ENCODE data around the gene CCDC33.
"Not testable (repeated sequence)": the region's sequence is repeated elsewhere in the genome, so short reads cannot be mapped to it uniquely, and the experiment has no call there.

Gene CCDC33

DNA sequence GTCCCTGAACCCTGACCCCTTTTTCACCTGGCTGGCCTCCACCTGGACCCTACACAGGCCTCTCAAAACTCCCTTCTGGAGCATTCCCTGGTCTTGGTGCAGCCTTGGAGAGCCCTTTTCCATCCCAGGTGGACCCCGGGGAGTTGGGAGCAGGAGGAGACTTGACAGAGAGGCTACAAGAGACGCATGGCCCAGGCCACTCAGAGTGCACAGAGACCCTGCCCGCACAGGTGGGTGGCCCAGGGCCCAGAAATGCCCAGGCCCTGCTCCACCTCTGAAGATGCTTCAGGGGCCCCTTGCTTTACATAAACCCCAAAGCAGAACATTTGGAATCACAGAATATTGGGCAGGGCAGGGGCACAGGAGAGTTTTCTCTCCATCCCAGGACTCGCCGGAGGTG is 97.0 kb downstream of the CCDC33 start:
- no peak for DNase-seq (ENCODE audit: low read depth in 2 of 2)

DNA sequence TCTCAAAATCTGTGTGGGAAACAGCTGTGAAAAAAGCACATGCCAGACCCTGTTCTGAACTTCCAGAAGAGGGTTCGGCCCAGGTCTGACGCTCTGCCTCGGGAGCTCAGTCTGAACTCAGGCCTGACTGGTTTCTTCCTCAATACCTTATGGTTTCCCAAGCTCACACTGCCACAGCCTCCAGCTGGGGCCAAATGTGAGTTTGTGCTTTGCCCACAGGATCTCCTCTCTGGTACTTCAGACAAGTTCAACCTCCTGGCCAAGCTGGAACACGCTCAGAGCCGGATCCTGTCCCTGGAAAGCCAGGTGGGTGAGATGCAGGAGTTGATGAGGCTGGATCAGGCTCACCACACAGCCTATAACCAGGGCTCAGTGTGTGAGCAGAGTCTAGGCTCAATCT is 97.5 kb downstream of the CCDC33 start:
- no peak for DNase-seq (ENCODE audit: low read depth in 2 of 2)

DNA sequence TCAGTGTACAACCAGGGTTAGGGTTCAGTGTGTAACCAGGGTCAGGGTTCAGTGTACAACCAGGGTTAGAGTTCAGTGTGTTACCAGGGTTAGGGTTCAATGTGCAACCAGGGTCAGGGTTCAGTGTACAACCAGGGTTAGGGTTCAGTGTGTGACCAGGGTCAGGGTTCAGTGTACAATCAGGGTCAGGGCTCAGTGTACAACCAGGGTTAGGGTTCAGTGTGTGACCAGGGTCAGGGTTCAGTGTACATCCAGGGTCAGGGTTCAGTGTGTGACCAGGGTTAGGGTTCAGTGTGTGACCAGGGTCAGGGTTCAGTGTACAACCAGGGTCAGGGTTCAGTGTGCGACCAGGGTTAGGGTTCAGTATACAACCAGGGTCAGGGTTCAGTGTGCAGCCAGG is 98.0 kb downstream of the CCDC33 start:
- DNase-seq (ENCODE audit: low read depth in 2 of 2), result no peak

DNA sequence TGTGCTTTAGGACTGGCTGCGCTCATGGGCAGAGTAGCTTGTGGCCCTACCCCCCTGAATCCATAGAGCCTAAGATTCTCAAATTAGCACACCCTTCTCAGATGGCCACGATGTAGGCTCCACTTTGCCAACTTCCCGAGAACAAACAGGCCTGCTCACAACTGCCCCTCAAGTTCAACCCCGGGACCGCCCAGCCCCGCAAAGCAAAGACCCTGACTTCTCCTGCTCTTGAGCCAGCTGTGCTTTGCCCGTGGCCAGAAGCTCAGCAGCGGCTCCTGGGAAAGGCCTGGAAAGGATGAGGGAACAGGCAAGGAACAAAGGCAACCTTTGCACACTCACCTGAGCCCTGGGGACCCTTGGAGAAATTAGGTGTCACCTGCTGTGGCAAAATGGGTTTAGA is 99.3 kb downstream of the CCDC33 start:
- DNase-seq (ENCODE audit: low read depth in 2 of 2), result no peak

DNA sequence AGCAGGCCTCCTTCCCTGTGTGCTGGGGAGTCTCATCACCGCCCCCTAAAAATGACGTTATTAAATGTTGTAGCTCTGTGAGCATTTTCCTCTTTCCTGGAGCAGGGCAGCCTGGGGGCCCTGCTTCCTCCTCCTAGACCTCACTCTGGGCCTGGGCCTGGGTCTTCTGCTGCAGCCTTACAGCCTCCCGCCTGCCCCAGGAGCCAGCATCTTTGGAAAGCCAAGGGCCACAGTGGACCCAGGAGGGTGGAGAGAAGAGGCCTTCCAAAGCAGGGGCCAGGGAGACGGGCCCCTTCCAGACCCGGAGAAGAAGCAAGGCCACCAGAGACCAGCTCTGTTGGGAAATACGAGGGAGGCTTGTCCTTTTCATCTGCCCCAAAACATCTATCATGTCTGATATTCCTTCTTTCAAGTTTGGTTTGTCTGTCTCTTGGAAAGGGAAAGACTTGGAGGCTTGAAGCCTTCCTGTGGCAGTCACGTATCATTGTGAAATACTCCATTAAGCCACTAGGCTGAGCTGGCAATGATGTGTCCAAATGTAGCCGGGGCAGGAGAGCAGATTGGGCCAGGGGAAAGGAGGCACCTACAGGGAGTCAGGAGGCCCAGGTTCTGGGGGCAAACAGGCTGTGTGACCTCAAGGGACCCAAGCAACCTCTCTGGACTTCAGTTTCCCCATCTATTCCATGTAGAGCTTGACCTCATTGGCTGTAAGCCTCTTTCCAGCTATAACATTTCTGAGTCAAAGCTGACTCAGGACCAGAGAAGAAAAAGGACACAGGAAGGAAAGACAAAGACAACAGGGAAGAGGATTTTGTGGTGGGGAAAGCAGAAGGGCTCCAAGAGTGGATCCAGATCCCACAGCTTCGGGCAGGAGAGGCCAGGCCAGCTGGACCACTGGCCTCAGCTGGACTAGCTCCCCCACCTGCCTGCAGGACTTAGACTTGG is 100.2 kb downstream of the CCDC33 start:
- no peak for DNase-seq (ENCODE audit: low read depth in 2 of 2)

DNA sequence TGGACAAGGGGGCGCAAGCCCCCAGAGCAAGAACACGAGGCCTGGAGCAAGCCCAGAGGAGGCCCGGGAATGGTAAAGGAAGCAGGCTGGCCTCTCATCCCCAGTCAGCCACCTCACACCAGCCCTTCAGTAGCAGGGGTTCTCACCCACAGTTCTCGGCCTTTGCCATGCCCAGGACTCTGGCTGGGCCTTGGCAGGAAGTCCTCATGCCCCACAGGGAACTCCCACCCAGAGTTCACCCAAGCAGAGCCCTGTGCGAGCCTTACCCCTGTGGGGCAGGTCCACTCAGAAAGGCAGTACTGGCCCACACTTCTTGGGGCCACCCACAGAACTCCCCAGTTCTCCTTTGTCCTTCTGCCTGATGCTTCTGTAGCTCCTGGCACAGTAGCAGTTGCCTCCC is 101.0 kb downstream of the CCDC33 start:
- DNase-seq (ENCODE audit: low read depth in 2 of 2), result no peak

DNA sequence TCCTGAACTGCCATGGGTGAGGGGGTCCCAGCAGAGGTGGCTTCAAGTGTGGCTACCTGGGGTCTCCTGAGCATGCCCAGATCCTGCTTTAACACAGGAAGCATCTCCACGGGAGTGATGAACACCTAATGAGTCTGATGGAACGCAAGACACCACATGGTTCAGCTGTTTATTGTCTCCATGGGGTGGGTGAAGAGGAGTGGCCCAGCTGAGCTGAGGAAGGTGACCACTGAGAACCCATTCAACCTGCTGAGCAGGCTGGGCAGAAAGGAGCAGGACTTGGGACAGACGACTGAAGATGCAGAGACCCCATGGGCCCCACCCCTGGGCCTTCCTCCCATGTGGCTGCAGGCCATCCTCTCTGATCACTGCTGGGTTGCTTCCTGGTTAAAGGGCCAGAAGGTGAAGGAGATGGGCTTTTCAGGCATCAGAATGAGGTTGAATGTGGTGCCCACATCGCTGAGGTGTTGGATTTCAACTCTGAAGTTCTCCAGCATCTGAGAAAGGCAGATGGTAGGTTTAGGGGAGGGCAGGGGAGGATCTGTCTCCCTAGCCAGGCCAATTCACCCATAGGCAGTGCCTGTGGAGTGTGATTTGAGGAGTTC is 101.6 kb downstream of the CCDC33 start:
- DNase-seq (ENCODE audit: low read depth in 2 of 2), result no peak

DNA sequence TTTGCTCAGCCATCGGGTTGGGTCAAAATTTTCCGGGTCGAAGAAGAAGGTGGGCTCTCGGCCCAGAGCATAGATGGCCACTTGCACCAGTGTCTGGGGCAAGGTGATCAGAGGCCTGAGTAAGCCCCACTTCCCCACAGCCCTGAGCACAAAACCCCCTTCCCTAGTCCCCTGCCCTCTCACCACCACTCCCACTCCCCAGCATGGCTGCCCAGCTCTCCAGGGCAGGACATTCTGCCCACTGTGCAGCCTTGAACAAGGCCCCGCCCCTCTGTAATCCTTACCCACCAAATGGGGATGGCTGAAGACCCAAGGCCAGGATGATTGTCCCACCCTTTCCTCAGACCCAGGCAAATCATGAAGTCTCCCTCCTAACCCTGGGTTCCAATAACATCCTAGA is 102.5 kb downstream of the CCDC33 start:
- no peak for DNase-seq (ENCODE audit: low read depth in 2 of 2)

DNA sequence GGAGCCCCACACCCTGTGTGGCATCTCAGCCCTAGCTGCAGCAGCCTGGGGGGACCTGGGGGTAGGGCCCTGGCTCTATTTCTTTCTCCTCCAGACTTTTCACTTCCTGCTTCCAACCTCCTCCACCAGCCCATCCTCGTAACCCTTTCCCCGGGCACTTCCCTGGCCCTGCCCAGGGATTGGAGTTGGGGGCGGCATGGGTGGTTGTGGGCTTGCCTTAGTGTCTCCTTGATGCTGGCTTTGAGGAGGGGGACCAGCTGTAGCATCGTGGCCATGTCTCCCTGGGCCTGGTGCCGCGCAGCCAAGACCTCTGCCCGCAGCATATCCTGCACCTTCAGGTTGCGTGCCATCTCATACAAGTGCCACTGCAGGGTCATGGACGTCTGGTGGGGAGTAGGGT is 103.2 kb downstream of the CCDC33 start:
- DNase-seq (ENCODE audit: low read depth in 2 of 2), result no peak

DNA sequence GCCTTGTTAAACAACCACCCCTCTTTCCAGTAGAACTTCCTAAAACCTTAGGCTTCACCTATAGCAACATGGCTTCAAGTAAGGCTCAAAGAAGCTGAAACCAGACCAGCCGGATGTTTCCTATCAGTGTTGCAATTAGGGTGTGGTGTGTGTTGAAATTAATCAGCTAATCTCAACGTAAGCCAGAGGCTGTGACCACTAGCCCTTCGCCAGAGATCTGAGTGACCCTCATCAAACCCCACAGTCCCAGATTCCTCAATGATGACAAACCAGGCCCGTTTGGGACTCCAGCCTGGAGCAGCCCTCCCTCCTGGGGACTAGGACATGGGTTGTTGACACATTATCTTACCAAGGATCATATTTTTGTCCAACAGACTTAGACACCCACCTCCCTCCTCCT is 104.0 kb downstream of the CCDC33 start:
- DNase-seq (ENCODE audit: low read depth in 2 of 2), result no peak

DNA sequence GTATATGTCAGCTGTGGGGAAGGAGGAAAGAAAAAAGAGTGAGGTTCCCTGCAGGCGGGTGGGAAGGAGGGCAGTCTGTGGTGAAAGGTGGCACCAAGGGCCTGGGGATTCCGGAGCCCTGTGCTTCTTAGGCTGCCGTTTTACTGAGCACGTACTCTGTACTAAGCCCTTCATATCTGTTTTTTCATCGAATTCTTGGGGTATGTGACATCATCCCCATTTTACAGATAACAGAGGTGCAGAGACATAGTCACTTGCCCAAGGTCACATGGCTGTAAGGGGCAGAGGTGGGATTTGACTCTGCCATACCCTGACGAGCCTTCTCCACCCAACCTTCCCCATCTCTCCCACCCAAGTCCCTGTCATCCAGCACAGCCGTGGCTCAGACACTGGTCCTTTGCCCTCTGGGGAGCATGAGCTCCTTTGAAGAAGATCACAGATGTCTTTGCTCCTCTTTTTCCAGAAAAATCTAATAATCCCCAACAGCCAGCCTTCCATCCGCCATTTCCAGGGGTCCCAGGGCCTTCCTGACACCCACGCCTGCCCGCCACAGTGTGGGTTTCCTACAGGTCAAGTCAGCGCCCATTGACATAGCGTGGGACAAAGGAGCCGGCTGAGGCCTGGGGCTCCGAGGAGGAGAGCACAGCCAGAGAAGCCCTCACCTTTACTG is 107.1 kb downstream of the CCDC33 start:
- no peak for DNase-seq (ENCODE audit: low read depth in 2 of 2)

DNA sequence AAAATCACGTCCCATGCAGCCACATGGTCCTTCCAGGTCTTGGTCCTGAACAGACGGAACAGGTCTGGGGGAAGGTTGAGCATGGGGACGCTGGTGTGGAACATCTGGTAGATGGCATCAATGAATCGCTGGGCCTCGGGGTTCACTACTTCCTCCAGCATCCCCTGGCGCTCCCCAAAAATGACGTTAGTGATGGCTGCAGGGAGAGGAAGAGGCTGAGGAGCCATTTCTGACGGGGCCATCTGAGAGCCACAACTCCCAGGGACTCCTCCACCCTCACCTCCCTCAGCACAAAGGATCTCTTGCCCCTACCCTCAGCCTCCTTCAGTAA is 107.6 kb downstream of the CCDC33 start:
- no peak for DNase-seq (ENCODE audit: low read depth in 2 of 2)

DNA sequence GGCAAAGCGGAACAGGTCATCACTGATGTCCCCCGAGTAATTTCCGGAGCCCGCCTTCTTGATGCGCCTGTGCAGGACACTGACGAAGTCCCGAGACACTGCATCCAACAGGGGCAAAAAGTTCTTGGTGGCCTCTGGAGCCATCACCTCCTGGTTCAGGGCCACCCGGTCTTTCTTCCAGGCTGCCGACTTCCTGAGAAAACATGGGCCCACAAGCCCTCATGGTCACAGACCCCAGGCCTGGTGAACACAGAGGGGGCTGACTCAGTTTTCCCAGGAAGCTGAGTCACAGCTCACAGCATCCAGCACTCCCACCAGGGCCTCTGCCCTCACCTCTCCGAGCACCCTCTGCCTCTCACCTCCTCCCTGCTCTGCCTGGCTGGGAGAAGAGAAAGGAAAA is 108.9 kb downstream of the CCDC33 start:
- DNase-seq (ENCODE audit: low read depth in 2 of 2), result no peak

DNA sequence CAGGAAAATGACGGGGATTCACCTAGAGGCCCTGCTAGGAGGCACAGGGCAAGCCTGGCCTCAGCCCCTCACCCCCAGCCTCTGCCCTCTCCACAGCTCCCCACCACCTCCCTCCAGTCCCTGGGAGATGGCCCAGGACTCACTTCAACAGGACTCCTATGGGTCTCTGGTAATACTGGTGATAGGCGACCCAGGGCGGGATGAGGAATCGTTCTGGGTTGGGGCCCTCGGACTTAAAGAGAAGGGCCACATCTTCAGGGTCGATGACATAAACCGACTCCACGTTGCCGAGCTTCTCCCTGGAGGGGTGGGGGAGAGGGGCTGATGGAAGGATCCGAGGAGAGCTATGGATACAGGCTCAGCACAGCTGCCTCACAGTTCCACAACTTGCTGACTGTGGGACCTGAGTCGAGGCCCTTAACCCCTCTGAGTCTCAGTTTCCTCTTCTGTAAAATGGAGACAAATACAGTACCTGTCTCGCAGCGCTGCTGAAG is 111.7 kb downstream of the CCDC33 start:
- DNase-seq (ENCODE audit: low read depth in 2 of 2), result no peak

DNA sequence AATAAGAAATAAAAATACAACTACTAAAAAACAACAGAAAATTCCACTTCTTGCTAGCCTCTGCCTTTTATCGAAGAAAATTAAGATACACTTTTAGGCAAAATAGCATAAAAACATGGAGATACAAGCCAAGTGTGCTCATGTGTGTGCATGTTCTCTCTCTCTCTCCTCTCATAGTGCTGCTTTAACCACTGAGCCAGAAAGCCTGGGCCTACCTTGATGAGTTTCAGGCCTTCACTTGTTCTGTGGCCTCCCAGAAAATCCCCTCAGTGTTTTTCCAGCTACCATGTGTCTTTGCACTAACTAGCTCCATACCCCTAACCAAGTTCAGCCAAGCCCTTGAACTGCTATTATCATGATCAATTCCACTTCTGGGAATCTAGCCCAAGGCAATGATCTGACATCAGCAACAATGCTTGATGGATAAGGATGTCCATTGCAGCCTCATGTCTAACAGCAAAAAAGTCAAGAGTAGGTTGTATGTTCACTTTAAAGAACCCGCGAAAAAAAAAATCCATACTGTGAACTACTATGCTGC is 113.2 kb downstream of the CCDC33 start:
- no peak for DNase-seq (ENCODE audit: low read depth in 2 of 2)

DNA sequence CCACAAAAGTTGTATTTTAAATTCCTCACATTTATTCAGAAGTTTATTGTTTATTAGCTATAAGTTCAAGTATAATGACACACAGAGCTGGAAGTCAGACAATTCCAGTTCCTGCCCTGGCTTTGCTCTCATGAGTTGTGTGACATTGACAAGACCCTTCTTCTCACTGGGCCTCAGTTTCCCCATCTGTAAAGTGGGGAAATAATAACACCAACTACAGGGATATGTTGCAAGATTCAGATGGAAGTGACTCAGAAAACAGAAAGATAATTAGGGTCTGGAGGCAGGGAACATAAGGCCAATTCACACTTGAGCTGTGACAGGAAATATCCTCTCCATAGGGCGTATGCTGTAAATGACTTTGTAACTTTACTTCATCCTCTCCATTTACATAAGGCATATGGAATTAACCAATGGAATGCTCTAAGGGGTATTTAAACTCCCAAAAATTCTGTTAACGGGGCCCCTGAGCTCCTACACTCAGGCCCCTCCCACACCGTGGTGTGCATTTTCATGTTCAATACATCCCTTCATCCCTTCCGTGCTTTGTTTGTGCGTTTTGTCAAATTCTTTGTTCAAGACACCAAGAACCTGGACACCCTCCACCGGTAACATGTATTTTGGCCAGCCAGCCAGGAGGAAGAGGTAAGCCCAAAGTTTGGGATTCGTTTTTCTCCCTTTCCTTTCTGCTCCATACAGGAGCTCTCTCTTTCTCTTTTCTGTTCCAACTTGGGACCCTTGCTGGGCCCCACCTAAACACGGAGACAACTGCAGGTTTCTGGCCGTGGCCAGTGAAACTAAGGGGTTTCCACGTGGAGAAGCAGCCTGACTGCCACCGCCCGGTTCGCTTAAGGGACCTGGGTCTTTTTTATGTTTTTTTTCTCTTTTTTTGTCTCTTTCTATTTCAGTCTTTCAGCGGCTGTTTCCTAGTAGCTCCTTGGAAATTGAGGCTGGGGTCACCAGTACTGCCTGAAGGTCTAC is 114.5 kb downstream of the CCDC33 start:
- no peak for DNase-seq (ENCODE audit: low read depth in 2 of 2)

DNA sequence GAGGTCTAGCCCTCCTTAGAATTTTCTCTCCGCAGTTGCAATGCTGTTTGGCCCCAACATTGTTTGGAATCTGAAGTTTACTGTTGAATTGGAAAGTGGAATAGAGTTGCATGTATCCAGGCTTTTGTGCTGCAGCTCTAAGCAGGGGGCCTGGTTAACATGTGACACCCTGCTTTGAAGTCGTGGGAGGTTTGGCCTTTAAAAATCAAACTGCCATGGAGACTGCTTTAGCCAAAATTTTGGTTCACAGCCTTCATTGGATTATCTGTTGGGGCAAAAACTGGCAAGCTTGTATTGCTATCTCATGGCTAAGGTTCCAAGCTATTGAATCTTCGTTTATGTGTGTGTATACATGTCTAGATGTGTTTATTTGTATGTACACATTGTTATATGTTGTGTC is 115.5 kb downstream of the CCDC33 start:
- DNase-seq (ENCODE audit: low read depth in 2 of 2), result no peak

DNA sequence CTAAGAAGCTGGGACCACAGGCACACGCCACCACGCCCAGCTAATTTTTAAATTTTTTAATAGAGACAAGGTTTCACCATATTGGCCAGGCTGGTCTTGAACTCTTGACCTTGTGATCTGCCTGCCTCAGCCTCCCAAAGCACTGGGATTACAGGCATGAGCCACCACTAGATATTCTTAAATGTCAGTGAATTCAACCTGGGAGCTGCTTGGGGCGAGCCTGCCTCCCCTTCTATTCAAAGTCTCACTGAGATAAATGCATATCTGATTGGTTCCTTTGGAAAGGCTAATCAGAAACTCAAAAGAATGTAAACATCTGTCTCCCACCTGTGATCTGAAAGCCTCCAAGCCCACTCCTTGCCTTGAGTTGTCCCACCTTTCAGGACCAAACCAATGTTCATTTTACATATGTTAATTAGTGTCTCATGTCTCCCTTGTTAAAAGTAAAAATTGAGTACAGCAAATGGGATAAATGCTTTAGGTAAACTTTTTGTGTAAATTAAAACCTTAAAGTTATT is 116.3 kb downstream of the CCDC33 start:
- DNase-seq (ENCODE audit: low read depth in 2 of 2), result no peak

DNA sequence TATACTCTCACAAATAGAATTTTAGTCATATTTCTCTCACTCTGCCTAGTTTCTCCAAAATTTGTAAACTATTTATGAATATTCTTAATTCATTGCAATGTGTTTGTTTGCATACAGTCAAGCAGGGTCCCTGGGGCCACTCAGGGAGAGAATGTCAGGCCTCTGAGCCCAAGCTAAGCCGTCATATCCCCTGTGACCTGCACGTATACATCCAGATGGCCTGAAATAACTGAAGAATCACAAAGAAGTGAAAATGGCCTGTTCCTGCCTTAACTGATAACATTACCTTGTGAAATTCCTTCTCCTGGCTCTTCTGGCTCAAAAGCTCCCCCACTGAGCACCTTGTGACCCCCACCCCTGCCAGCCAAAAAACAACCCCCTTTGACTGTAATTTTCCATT is 117.9 kb downstream of the CCDC33 start:
- not testable (repeated sequence) for DNase-seq (ENCODE audit: low read depth in 2 of 2)

DNA sequence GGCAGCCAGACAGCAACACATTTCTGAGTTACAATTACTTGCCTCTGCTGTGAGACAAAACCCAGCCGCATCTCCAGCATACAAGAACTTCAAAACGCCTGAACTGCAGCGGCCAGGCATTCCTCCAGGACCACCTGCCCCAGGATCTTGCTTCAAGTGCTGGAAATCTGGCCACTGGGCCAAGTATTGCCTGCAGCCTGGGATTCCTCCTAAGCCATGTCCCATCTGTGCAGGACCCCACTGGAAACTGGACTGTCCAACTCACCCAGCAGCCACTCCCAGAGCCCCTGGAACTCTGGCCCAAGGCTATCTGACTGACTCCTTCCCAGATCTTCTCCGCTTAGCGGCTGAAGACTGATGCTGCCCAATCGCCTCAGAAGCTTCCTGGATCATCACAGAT is 119.9 kb downstream of the CCDC33 start:
- DNase-seq (ENCODE audit: low read depth in 2 of 2), result not testable (repeated sequence)

DNA sequence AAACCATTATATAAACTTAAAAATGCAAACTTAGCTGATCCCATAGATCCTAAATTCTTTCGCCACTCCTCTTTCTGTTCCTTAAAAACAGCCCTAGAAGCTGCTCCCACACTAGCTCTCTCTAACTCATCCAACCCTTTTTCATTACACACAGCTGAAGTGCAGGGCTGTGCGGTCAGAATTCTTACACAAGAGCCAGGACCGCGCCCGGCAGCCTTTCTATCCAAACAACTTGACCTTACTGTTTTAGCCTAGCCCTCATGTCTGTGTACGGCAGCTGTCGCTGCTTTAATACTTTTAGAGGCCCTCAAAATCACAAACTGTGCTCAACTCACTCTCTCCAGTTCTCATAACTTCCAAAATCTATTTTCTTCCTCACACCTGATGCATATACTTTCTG is 121.4 kb downstream of the CCDC33 start:
- not testable (repeated sequence) for DNase-seq (ENCODE audit: low read depth in 2 of 2)
